Transverse colon (tissue), 3 donors: ENCODE data around the gene ZIC4.

Experiments used
- CTCF ChIP-seq, 5 experiments: fragments of 200-600 bp in 3 of 5; fragments of 450-650 bp in 2 of 5; sonication (generic) in 3 of 5; IDR thresholded peaks; 1 replicate in 2 of 5; 2 replicates in 3 of 5; pipeline ENCODE4 v1.5.1; 2016 to 2017; ENCODE audit warnings: antibody characterized with exemption in 5 of 5, inconsistent platforms in 3 of 5, mild to moderate bottlenecking in 2 of 5, moderate library complexity in 1 of 5
- POLR2A ChIP-seq: fragments of 450-650 bp; IDR thresholded peaks from one replicate; pipeline ENCODE4 v1.6.1; 2016; ENCODE audit warnings: antibody characterized with exemption, mild to moderate bottlenecking, moderate library complexity

GRCh38 chr3:147447224-147447623 is 40.9 kb upstream of the ZIC4 start:
- TF ChIP-seq POLR2A (no peak), CTCF (IDR thresholded peaks at IDR 0.05) (no peak)
